Mesenchymal stem cell (in vitro differentiated cells and primary cell): ENCODE measurements around the gene PLA2G4B.

Experiments used
- DNase-seq: peaks from one replicate; pipeline ENCODE4 v3.0.0-alpha.2; 2013
- H2AFZ ChIP-seq: one replicate; pipeline ENCODE4 v1.6.1; 2013; ENCODE audit warnings: low read depth, mild to moderate bottlenecking, control low read depth, inconsistent platforms, low read length, moderate library complexity
- H2AK5ac ChIP-seq: 2 replicates; pipeline ENCODE4 v1.6.1; 2013; ENCODE audit warnings: low read length, moderate library complexity, mild to moderate bottlenecking, inconsistent platforms; ENCODE audit not compliant: severe bottlenecking
- H2BK120ac ChIP-seq: one replicate; pipeline ENCODE4 v1.6.1; 2013; ENCODE audit warnings: low read depth, mild to moderate bottlenecking, inconsistent platforms, low read length, moderate library complexity
- H2BK12ac ChIP-seq, 2 experiments: one replicate each; pipeline ENCODE4 v1.6.1; 2013; ENCODE audit warnings: inconsistent platforms in 2 of 2, low read length in 2 of 2, mild to moderate bottlenecking in 2 of 2, moderate library complexity in 2 of 2, control low read depth in 1 of 2
- H2BK15ac ChIP-seq: one replicate; pipeline ENCODE4 v1.6.1; 2013; ENCODE audit warnings: mild to moderate bottlenecking, low read depth, inconsistent platforms; ENCODE audit not compliant: poor library complexity, severe bottlenecking
- H2BK5ac ChIP-seq: 2 replicates; pipeline ENCODE4 v1.6.1; 2013; ENCODE audit warnings: low read depth, mild to moderate bottlenecking, low read length, control low read depth, inconsistent platforms; ENCODE audit not compliant: poor library complexity, severe bottlenecking
- H3K14ac ChIP-seq, 2 experiments: one replicate each; pipeline ENCODE4 v1.6.1; 2013; ENCODE audit warnings: inconsistent platforms in 2 of 2, low read length in 2 of 2, control low read depth in 1 of 2, mild to moderate bottlenecking in 1 of 2, moderate library complexity in 1 of 2
- H3K18ac ChIP-seq, 2 experiments: one replicate each; pipeline ENCODE4 v1.6.1; 2013; ENCODE audit warnings: inconsistent platforms in 2 of 2, low read length in 2 of 2, control low read depth in 1 of 2, low read depth in 1 of 2, mild to moderate bottlenecking in 1 of 2
- H3K23ac ChIP-seq, 2 experiments: one replicate each; pipeline ENCODE4 v1.6.1; 2013; ENCODE audit warnings: inconsistent platforms in 2 of 2, low read length in 2 of 2, mild to moderate bottlenecking in 2 of 2, moderate library complexity in 2 of 2, control low read depth in 1 of 2
- H3K27ac ChIP-seq: 2 replicates; pipeline ENCODE4 v1.5.1; 2013; ENCODE audit warnings: mild to moderate bottlenecking, moderate library complexity, low read length, control low read depth, inconsistent platforms; ENCODE audit not compliant: poor library complexity, severe bottlenecking
- H3K27me3 ChIP-seq, 2 experiments: 2 replicates each; pipeline versions ENCODE4 v1.6.1 to v1.7.0; 2013; ENCODE audit warnings: low read length in 2 of 2, mild to moderate bottlenecking in 2 of 2, moderate library complexity in 2 of 2, control low read depth in 1 of 2, inconsistent platforms in 1 of 2; ENCODE audit not compliant: control insufficient read depth in 1 of 2, insufficient read depth in 1 of 2
- H3K36me3 ChIP-seq, 2 experiments: 2 replicates each; pipeline versions ENCODE4 v1.6.1 to v1.7.0; 2013; ENCODE audit warnings: low read length in 2 of 2, control low read depth in 1 of 2, inconsistent platforms in 1 of 2, low read depth in 1 of 2, mild to moderate bottlenecking in 1 of 2; ENCODE audit not compliant: insufficient read depth in 2 of 2, control insufficient read depth in 1 of 2
- H3K4ac ChIP-seq, 2 experiments: one replicate each; pipeline ENCODE4 v1.6.1; 2013; ENCODE audit warnings: inconsistent platforms in 2 of 2, low read length in 2 of 2, mild to moderate bottlenecking in 2 of 2, moderate library complexity in 2 of 2, control low read depth in 1 of 2, low read depth in 1 of 2
- H3K4me1 ChIP-seq: 2 replicates; pipeline ENCODE4 v1.6.1; 2013; ENCODE audit warnings: low read depth, low read length, control low read depth; ENCODE audit not compliant: control insufficient read depth, insufficient read depth
- H3K4me2 ChIP-seq: 2 replicates; pipeline ENCODE4 v1.6.1; 2013; ENCODE audit warnings: low read length, mild to moderate bottlenecking, inconsistent platforms; ENCODE audit not compliant: poor library complexity, severe bottlenecking
- H3K4me3 ChIP-seq, 2 experiments: 2 replicates each; pipeline versions ENCODE4 v1.5.1 to v1.7.0; 2013; ENCODE audit warnings: low read length in 2 of 2, mild to moderate bottlenecking in 2 of 2, control low read depth in 1 of 2, low read depth in 1 of 2; ENCODE audit not compliant: insufficient read depth in 1 of 2
- H3K79me1 ChIP-seq: replicated peaks from 2 replicates; pipeline ENCODE4 v1.6.1; 2013; ENCODE audit warnings: mild to moderate bottlenecking, control low read depth, low read length, inconsistent platforms; ENCODE audit not compliant: poor library complexity, severe bottlenecking
- H3K9ac ChIP-seq: 2 replicates; pipeline ENCODE4 v1.7.0; 2013; ENCODE audit warnings: mild to moderate bottlenecking, low read length, moderate library complexity
- H3K9me3 ChIP-seq: 2 replicates; pipeline ENCODE4 v1.7.0; 2013; ENCODE audit warnings: mild to moderate bottlenecking, low read length; ENCODE audit not compliant: control insufficient read depth
- H4K8ac ChIP-seq: one replicate; pipeline ENCODE4 v1.6.1; 2013; ENCODE audit warnings: inconsistent platforms, mild to moderate bottlenecking, low read length, moderate library complexity
- H4K91ac ChIP-seq: one replicate; pipeline ENCODE4 v1.6.1; 2013; ENCODE audit warnings: mild to moderate bottlenecking, low read length, inconsistent platforms
- WGBS: methylation state at CpG from one replicate; pipeline ENCODE4 v1.1.7; 2013; ENCODE audit warnings: mixed read lengths; 5-methylcytosine and 5-hydroxymethylcytosine counted together

PLA2G4B gene

DNA sequence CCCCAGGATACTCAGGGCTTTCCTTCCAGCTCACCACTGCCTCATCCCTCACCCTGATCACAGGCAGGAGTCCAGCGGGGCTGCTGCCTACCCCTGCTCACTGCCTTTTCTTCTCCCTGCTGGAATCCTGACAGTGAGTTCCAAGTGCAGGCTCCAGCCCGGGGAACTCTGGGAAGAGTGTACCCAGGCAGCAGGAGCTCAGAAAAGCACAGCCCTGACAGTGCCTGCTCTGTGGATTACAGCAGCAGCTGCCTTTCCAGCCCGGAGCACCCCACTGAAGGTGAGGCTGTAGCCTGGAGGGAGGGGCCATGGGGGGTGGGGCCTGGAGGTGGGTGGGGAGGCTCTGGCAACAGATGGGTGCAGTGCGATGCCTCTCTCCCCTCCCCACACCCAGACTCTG, 16.8 kb upstream of the PLA2G4B start:
- Histone ChIP-seq H2BK120ac (no peak overlapping the region), H4K91ac (no peak overlapping the region), H3K27ac (no peak overlapping the region), H3K27me3 (no peaks in the 10 kb centered on the region), H3K79me1 (peaks cover 1% of the 10 kb centered on the region), H3K18ac (no peak overlapping the region), H3K4me3 (no peak overlapping the region), H3K9ac (no peak overlapping the region), H3K36me3 (peaks cover 92 to 95% of the 10 kb centered on the region in 2 experiments), H3K4ac (no peak overlapping the region), H2BK15ac (no peak overlapping the region), H4K8ac (no peak overlapping the region), H2BK12ac (no peak overlapping the region), H3K14ac (no peak overlapping the region), H3K4me2 (no peak overlapping the region), H2BK5ac (no peak overlapping the region), H3K23ac (no peak overlapping the region), H3K9me3 (no peaks in the 10 kb centered on the region), H2AK5ac (no peak overlapping the region), H3K4me1 (peaks cover 8% of the 10 kb centered on the region), H2AFZ (no peak overlapping the region)
- no peak for DNase-seq
- WGBS: 82% methylated on average over 2 of the region's 4 CpGs

DNA sequence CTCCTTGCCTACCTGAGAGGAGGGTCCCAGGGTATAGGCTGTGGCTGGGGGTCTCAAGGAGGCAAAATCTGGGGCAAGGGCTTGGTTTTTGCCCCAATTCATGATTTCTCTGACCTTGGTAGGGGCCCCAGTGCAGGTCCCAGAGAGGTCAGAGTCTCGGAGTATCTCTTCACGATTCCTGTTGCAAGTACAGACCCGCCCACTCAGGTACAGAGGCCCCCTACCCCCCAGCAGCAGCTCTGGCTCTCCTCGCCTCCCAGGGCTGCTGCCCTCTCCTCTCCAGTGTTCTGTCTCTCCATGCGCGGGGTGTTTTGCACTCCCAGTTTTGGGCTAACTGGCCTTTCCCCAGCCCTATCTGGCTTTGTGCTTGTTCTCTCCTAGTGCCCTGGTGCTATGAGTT, 16.2 kb upstream of the PLA2G4B start:
- DNase-seq: no peak
- H3K4me1 ChIP-seq: peaks cover 12% of the 10 kb centered on the region
- no peak overlapping the region for H4K8ac ChIP-seq
- H3K27me3 ChIP-seq: no peaks in the 10 kb centered on the region
- peaks cover 86 to 89% of the 10 kb centered on the region in 2 experiments for H3K36me3 ChIP-seq
- no peak overlapping the region for H3K9ac ChIP-seq
- H3K9me3 ChIP-seq: no peaks in the 10 kb centered on the region
- H3K14ac ChIP-seq: no peak overlapping the region
- H3K79me1 ChIP-seq: no peaks in the 10 kb centered on the region
- no peak overlapping the region for H4K91ac ChIP-seq
- H2AFZ ChIP-seq: no peak overlapping the region
- WGBS: 98% methylated on average over 6 of the region's 6 CpGs
- no peak overlapping the region for H2AK5ac ChIP-seq
- no peak overlapping the region for H3K4ac ChIP-seq
- H3K4me3 ChIP-seq: no peak overlapping the region
- H2BK5ac ChIP-seq: no peak overlapping the region
- no peak overlapping the region for H3K4me2 ChIP-seq
- H2BK120ac ChIP-seq: no peak overlapping the region
- H3K27ac ChIP-seq: no peak overlapping the region
- no peak overlapping the region for H2BK12ac ChIP-seq
- no peak overlapping the region for H3K18ac ChIP-seq
- H3K23ac ChIP-seq: no peak overlapping the region
- no peak overlapping the region for H2BK15ac ChIP-seq

DNA sequence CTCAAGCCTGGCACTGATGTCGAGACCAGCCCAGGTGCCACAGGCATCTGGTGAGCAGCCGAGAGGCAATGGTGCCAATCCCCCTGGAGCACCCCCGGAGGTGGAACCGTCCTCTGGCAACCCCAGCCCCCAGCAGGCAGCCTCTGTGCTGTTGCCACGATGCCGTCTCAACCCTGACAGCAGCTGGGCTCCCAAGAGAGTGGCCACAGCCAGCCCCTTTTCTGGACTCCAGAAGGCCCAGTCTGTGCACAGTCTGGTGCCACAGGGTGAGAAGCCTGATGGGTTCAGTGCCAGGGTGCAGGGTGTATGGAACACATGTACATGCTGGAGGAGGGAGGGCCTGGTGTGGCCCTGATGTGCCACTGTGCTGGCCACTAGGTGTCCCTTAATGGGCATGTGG, 15.7 kb upstream of the PLA2G4B start:
- no peak overlapping the region for H3K4me3 ChIP-seq
- WGBS: 91% methylated on average over 6 of the region's 6 CpGs

DNA sequence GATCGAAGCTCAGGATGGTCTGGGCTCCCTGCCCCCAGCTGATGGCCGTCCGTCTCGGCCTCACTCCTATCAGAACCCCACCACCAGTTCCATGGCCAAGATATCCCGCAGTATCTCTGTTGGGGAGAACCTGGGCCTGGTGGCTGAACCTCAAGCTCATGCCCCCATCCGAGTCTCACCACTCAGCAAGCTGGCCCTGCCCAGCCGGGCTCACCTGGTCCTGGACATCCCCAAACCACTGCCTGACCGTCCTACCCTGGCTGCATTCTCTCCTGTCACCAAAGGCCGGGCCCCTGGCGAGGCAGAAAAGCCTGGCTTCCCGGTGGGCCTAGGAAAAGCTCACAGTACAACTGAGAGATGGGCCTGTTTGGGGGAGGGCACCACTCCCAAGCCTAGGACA, 15.1 kb upstream of the PLA2G4B start:
- no peak overlapping the region for H3K14ac ChIP-seq
- no peaks in the 10 kb centered on the region for H3K9me3 ChIP-seq
- no peak overlapping the region for H2AK5ac ChIP-seq
- no peak overlapping the region for H4K91ac ChIP-seq
- H3K4ac ChIP-seq: no peak overlapping the region
- 99% methylated on average over 11 of the region's 11 CpGs for WGBS
- H3K36me3 ChIP-seq: peaks cover 76 to 79% of the 10 kb centered on the region in 2 experiments
- H3K4me1 ChIP-seq: peaks cover 12% of the 10 kb centered on the region
- H2BK5ac ChIP-seq: no peak overlapping the region
- no peak overlapping the region for H3K4me3 ChIP-seq
- no peaks in the 10 kb centered on the region for H3K27me3 ChIP-seq
- H2BK15ac ChIP-seq: no peak overlapping the region
- H3K18ac ChIP-seq: no peak overlapping the region
- no peak for DNase-seq
- H4K8ac ChIP-seq: no peak overlapping the region
- H2BK12ac ChIP-seq: no peak overlapping the region
- no peak overlapping the region for H2AFZ ChIP-seq
- H3K23ac ChIP-seq: no peak overlapping the region
- no peak overlapping the region for H3K9ac ChIP-seq
- H2BK120ac ChIP-seq: no peak overlapping the region
- H3K27ac ChIP-seq: no peak overlapping the region
- H3K4me2 ChIP-seq: no peak overlapping the region
- H3K79me1 ChIP-seq: no peaks in the 10 kb centered on the region

More for the DNA sequence above, 15.7 kb upstream of the PLA2G4B start:
- no peak for DNase-seq
- H3K4me1 ChIP-seq: peaks cover 12% of the 10 kb centered on the region
- no peak overlapping the region for H3K14ac ChIP-seq
- no peak overlapping the region for H2BK12ac ChIP-seq
- no peak overlapping the region for H2BK5ac ChIP-seq
- no peaks in the 10 kb centered on the region for H3K79me1 ChIP-seq
- no peak overlapping the region for H3K4me2 ChIP-seq
- no peak overlapping the region for H4K8ac ChIP-seq
- no peaks in the 10 kb centered on the region for H3K9me3 ChIP-seq
- no peak overlapping the region for H2BK120ac ChIP-seq
- H3K9ac ChIP-seq: no peak overlapping the region
- H3K18ac ChIP-seq: no peak overlapping the region
- no peak overlapping the region for H3K23ac ChIP-seq
- no peak overlapping the region for H2AFZ ChIP-seq
- H2BK15ac ChIP-seq: no peak overlapping the region
- no peak overlapping the region for H3K27ac ChIP-seq
- no peak overlapping the region for H4K91ac ChIP-seq
- no peaks in the 10 kb centered on the region for H3K27me3 ChIP-seq
- H3K36me3 ChIP-seq: peaks cover 81 to 84% of the 10 kb centered on the region in 2 experiments
- no peak overlapping the region for H3K4ac ChIP-seq
- H2AK5ac ChIP-seq: no peak overlapping the region
